Ascending aorta (tissue), 2 donors: ENCODE data around the gene SENP1. TPM values are rescaled to one million over a fixed set of nuclear protein-coding genes. Genes with fewer than 3 reads are reported as not detected.
"Not testable (repeated sequence)": the region's sequence is repeated elsewhere in the genome, so short reads cannot be mapped to it uniquely, and the experiment has no call there.

Source experiments
- DNase-seq, 2 donors: peaks; one replicate each; pipeline ENCODE4 v3.0.0-alpha.2; 2019; ENCODE audit warnings: low spot score in 2 of 2
- H3K27ac ChIP-seq, 2 donors: fragments of 200-600 bp; sonication (generic); one replicate each; pipeline ENCODE4 v1.5.1; 2016 to 2017; ENCODE audit warnings: mild to moderate bottlenecking in 1 of 2
- H3K27me3 ChIP-seq: fragments of 200-600 bp; sonication (generic); one replicate; pipeline ENCODE4 v1.5.1; 2017
- H3K36me3 ChIP-seq, 2 donors: fragments of 200-600 bp; sonication (generic); one replicate each; pipeline ENCODE4 v1.5.1; 2016
- H3K4me1 ChIP-seq, 2 donors: fragments of 200-600 bp; sonication (generic); one replicate each; pipeline ENCODE4 v1.5.1; 2016 to 2017; ENCODE audit warnings: mild to moderate bottlenecking in 1 of 2
- H3K4me3 ChIP-seq, 2 donors: fragments of 200-600 bp; sonication (generic); one replicate each; pipeline ENCODE4 v1.5.1; 2016 to 2017; ENCODE audit warnings: mild to moderate bottlenecking in 1 of 2
- H3K9me3 ChIP-seq, 2 donors: fragments of 200-600 bp; sonication (generic); one replicate each; pipeline ENCODE4 v1.5.1; 2016
- intact Hi-C: fragments of 100-400 bp; cut with DNase I; formaldehyde crosslinking; loops from one replicate; pipeline ENCODE4 v1.15.1; 2023
- total RNA-seq: library from RNA; depleted of rRNA; stranded (reverse); fragments of >200 nt; gene quantifications from one replicate; pipeline ENCODE4 v1.1.0, GENCODE V29; 2016
- TF ChIP-seq, protein P1 (sequence below), 3 experiments: fragments of 200-600 bp in 2 of 3; fragments of 450-650 bp in 1 of 3; sonication (generic) in 2 of 3; IDR thresholded peaks; one replicate each; pipeline ENCODE4 v1.5.1; 2016 to 2019; ENCODE audit warnings: antibody characterized with exemption in 3 of 3, mild to moderate bottlenecking in 1 of 3, moderate library complexity in 1 of 3

The SENP1 gene
- total RNA-seq, 1 donor from 2014 or later, result 11.3 TPM

GRCh38 chr12:48126953-48127630 lies 21.2 kb upstream of the SENP1 start:
- no peak for DNase-seq
- H3K27me3 ChIP-seq, result no peaks in the 10 kb centered on the region
- intact Hi-C loops, result no loop called here
- peaks cover 28 to 71% of the 10 kb centered on the region in 2 donors for H3K36me3 ChIP-seq
- H3K4me3 ChIP-seq, result no peak overlapping the region
- H3K4me1 ChIP-seq, result no peaks in the 10 kb centered on the region
- H3K27ac ChIP-seq, result no peak overlapping the region
- no peaks in the 10 kb centered on the region for H3K9me3 ChIP-seq
- TF ChIP-seq, protein P1, sequence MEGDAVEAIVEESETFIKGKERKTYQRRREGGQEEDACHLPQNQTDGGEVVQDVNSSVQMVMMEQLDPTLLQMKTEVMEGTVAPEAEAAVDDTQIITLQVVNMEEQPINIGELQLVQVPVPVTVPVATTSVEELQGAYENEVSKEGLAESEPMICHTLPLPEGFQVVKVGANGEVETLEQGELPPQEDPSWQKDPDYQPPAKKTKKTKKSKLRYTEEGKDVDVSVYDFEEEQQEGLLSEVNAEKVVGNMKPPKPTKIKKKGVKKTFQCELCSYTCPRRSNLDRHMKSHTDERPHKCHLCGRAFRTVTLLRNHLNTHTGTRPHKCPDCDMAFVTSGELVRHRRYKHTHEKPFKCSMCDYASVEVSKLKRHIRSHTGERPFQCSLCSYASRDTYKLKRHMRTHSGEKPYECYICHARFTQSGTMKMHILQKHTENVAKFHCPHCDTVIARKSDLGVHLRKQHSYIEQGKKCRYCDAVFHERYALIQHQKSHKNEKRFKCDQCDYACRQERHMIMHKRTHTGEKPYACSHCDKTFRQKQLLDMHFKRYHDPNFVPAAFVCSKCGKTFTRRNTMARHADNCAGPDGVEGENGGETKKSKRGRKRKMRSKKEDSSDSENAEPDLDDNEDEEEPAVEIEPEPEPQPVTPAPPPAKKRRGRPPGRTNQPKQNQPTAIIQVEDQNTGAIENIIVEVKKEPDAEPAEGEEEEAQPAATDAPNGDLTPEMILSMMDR (IDR thresholded peaks at IDR 0.05), result no peak

DNA sequence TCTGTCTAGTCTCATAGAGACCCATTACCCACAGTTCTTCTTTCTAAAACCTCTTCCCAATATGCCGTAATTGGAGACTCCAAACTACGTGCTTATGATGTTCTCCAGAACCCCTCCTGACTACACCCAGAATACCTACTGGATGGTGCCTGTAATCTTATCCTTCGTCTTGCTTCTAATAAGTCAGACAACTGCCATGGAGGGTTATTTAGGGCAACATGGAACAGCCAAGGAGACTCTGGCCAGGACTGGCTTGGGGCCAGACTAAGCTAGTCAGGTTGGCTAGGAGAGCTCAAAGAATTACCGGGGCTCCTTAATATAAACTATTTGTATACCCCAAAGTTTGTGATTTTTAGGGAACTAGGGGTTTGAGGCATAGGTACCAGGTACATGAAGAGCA lies 20.1 kb upstream of the SENP1 start:
- Histone ChIP-seq H3K4me1 (peaks cover 0 to 1% of the 10 kb centered on the region in 2 donors), H3K27me3 (no peaks in the 10 kb centered on the region), H3K36me3 (peaks cover 17 to 61% of the 10 kb centered on the region in 2 donors), H3K4me3 (no peak overlapping the region), H3K9me3 (no peaks in the 10 kb centered on the region), H3K27ac (no peak overlapping the region)
- TF ChIP-seq, protein P1 (IDR thresholded peaks at IDR 0.05), result no peak
- intact Hi-C loops, result no loop called here
- no peak for DNase-seq

- H3K27me3 ChIP-seq, intact Hi-C loops, H3K4me1 ChIP-seq, H3K4me3 ChIP-seq, DNase-seq, H3K27ac ChIP-seq, H3K9me3 ChIP-seq: not testable (repeated sequence)
- H3K36me3 ChIP-seq, result peaks cover 14 to 57% of the 10 kb centered on the region in 2 donors
These were observed 19.7 kb upstream of the SENP1 start for GRCh38 chr12:48125542-48125941.

GRCh38 chr12:48123169-48123568 lies 17.3 kb upstream of the SENP1 start:
- H3K27me3 ChIP-seq, result no peaks in the 10 kb centered on the region
- peaks cover 2 to 5% of the 10 kb centered on the region in 2 donors for H3K4me1 ChIP-seq
- intact Hi-C loops, result no loop called here
- no peak for DNase-seq
- no peaks in the 10 kb centered on the region for H3K9me3 ChIP-seq
- TF ChIP-seq, protein P1 (IDR thresholded peaks at IDR 0.05), result no peak
- H3K27ac ChIP-seq, result no peak overlapping the region
- peaks cover 4 to 42% of the 10 kb centered on the region in 2 donors for H3K36me3 ChIP-seq
- H3K4me3 ChIP-seq, result no peak overlapping the region

DNA sequence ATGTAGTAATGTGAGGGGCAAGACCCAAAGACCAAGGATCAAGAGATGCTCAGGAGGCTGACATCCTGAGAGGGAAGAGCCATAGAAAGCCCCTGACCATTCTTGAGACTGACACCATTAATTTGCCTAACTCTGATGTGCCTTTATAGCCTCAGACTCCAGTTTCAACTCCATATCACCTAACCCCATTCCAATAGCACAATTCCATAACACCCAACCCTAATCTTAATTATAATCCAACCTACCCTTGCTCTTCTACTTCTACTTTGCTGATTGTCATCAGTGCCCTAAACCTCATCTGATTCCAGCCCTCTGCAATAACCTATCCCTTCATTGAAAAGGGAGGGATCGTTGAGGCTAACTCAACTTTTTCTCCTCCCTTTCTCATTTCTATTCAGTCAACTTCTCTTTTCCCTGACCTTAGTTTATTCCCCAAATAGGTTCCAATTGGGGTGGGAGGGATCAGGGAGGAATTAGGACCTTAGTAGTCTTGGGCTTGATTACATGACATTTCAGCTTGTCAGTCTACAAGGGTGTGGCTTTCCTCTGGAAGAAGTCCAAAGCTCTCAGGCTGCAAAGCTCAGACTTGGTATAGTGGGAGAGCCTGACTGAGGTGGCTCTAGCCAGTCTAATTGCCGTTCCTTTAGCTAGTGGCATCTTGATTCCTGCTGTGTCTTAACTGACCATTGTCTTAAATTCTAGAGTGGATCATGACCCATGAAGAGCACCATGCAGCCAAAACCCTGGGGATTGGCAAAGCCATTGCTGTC lies 16.4 kb upstream of the SENP1 start:
- intact Hi-C loops, result no loop called here
- H3K9me3 ChIP-seq, result no peaks in the 10 kb centered on the region

More for the DNA sequence above, 16.4 kb upstream of the SENP1 start:
- Histone ChIP-seq H3K4me1 (peaks cover 2 to 5% of the 10 kb centered on the region in 2 donors), H3K4me3 (no peak overlapping the region), H3K27me3 (no peaks in the 10 kb centered on the region), H3K36me3 (peaks cover 4 to 33% of the 10 kb centered on the region in 2 donors), H3K27ac (no peak overlapping the region)
- TF ChIP-seq, protein P1 (IDR thresholded peaks at IDR 0.05), result no peak
- DNase-seq, result no peak
